ENCODE data around the gene NELFA.

The NELFA gene

GRCh38 chr4:2008921-2009650 lies at the start of gene NELFA:
NELFA (minus strand) TSS chr4:2008974; CDS start chr4:2008959, 15 bp downstream.
- peak; percentile 98 for DNase-seq (ENCODE audit: low spot score)

GRCh38 chr4:2057382-2058065 lies 48.8 kb upstream of the NELFA start:
- no peak for DNase-seq (ENCODE audit: low spot score)

GRCh38 chr4:2054217-2054616 lies 45.4 kb upstream of the NELFA start:
- no peak for DNase-seq (ENCODE audit: low spot score)

- DNase-seq (ENCODE audit: low spot score), result peak; percentile 33
Observed at GRCh38 chr4:2051086-2051485, 42.3 kb upstream of the NELFA start.

GRCh38 chr4:2049811-2050210 lies 41.0 kb upstream of the NELFA start:
- no peak for DNase-seq (ENCODE audit: low spot score)

GRCh38 chr4:2049381-2049780 lies 40.6 kb upstream of the NELFA start:
- DNase-seq (ENCODE audit: low spot score), result no peak

GRCh38 chr4:2048831-2049230 lies 40.1 kb upstream of the NELFA start:
- DNase-seq (ENCODE audit: low spot score), result no peak

GRCh38 chr4:2047781-2048581 lies 39.2 kb upstream of the NELFA start:
- no peak for DNase-seq (ENCODE audit: low spot score)

- DNase-seq (ENCODE audit: low spot score), result no peak
Observed at GRCh38 chr4:2047031-2047660, 38.4 kb upstream of the NELFA start.

GRCh38 chr4:2046031-2046961 lies 37.5 kb upstream of the NELFA start:
- DNase-seq (ENCODE audit: low spot score), result no peak

- DNase-seq (ENCODE audit: low spot score), result no peak
Observed at GRCh38 chr4:2045518-2045951, 36.8 kb upstream of the NELFA start.

- no peak for DNase-seq (ENCODE audit: low spot score)
Observed at GRCh38 chr4:2044542-2045517, 36.1 kb upstream of the NELFA start.

GRCh38 chr4:2044119-2044485 lies 35.3 kb upstream of the NELFA start:
- DNase-seq (ENCODE audit: low spot score), result no peak

- no peak for DNase-seq (ENCODE audit: low spot score)
Observed at GRCh38 chr4:2043396-2044118, 34.8 kb upstream of the NELFA start.

GRCh38 chr4:2042947-2043395 lies 34.2 kb upstream of the NELFA start:
- no peak for DNase-seq (ENCODE audit: low spot score)

GRCh38 chr4:2042204-2042946 lies 33.6 kb upstream of the NELFA start:
- DNase-seq (ENCODE audit: low spot score), result peak; percentile 66

GRCh38 chr4:2041239-2042130 lies 32.7 kb upstream of the NELFA start:
- DNase-seq (ENCODE audit: low spot score), result peak; percentile 95
